Fibroblast of villous mesenchyme (primary cell): ENCODE data around the gene GNLY. TPM values are rescaled to one million over a fixed set of nuclear protein-coding genes. Genes with fewer than 3 reads are reported as not detected.
A peak's percentile ranks its signal among the peaks of the same experiment; 100 is the strongest.

ENCODE experiments used
- DNase-seq: peaks from one replicate; pipeline ENCODE4 v3.0.0-alpha.2; 2010; ENCODE audit warnings: low read depth
- H3K4me3 ChIP-seq: 2 replicates; pipeline ENCODE4 v1.5.1; 2011; ENCODE audit warnings: low read depth, mild to moderate bottlenecking, low read length
- CTCF ChIP-seq: IDR thresholded peaks from 2 replicates; pipeline ENCODE4 v1.5.1; 2012; ENCODE audit warnings: low read depth, mild to moderate bottlenecking, low read length; ENCODE audit not compliant: insufficient read depth
- total RNA-seq: library from RNA; depleted of rRNA; stranded (reverse); fragments of >200 nt; gene quantifications from 2 replicates; pipeline ENCODE4 v1.2.3, GENCODE V29; 2012

The GNLY gene
- total RNA-seq, 1 donor: not detected

DNA sequence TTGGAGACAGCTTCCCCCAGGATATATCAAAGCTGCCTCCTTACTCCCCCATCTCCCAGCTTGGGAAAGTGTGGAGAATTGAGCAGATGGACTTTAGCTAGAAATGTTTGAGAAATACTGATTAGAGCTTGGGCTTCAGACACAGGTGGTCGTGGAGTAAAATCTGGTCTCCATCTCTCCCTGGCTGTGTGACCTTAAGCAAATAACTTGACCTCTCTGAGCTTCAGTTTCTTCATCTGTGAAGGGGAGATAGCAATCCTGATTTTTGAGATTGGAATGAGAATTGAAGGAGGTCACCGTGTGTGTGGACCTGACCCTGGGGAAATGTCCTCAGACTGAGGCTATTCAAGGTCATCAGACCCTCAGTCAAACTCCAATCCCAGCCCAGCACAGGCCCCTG, 3.6 kb downstream of the GNLY start:
- no peak for TF ChIP-seq CTCF
- DNase-seq: no peak
- H3K4me3 ChIP-seq: no peak overlapping the region

DNA sequence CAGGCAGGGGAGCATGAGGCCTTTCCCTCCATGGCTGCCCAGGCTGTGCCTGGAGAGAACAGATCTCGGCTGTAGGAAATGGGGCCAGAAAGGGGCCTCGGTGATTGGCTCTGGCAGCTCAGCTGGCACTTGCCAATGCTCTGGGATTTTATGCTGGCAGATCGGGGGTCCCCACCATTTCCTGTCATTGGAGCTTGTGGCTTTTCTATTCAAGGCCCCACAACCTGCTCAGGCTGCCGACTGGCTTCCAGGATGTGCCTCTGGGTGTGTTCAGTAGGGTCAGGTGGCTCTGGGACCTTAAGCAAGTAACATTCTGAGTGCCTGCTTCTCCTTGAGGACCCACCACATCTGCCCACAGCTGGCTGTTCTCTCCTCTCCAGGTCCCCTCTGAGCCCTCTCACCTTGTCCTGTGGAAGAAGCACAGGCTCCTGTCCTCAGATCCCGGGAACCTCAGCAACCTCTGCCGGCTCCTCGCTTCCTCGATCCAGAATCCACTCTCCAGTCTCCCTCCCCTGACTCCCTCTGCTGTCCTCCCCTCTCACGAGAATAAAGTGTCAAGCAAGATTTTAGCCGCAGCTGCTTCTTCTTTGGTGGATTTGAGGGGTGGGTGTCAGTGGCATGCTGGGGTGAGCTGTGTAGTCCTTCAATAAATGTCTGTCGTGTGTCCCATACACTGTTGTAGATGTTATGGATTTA, 4.2 kb downstream of the GNLY start:
- no peak for DNase-seq
- no peak overlapping the region for H3K4me3 ChIP-seq
- TF ChIP-seq CTCF: no peak

DNA sequence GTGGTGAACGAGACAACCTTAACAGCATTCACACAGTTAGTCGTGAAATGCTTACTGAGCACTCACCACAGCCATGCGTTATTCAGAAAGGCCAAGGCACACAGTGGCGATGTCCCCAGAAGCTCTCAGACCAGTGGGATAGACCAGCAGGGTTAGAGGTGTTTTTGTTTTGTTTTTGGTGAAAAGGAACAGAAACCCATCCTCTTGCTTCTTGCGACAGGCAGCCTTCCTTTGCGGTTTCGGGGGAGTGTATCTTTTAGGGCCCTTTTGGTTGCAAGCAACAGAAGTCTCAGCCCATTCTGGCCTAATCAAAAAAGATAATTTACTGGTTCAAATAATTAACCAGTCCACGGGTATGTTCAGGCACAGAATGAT, 4.7 kb downstream of the GNLY start:
- H3K4me3 ChIP-seq: no peak overlapping the region
- TF ChIP-seq CTCF: no peak
- DNase-seq: no peak

DNA sequence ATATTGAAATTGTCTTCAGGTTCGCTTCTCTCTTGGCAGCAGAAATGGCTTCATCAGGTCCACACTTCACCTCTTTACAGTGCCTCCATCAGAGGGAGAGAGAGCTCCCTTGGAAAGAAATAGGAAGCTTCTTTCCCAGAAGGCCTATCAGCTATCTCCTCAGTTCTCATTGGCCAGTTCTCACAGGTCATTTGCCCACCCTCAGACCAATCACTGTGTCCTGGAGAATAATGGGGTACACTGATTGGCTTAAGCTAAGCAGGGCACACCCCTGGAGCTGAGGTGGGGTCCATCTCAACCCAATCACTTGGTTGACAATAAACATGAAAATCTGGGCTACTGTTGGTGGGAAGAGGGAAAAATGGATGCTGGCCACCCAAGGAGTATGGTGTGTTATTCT, 5.2 kb downstream of the GNLY start:
- no peak for DNase-seq
- TF ChIP-seq CTCF: no peak

GRCh38 chr2:85702172-85702571, 8.0 kb downstream of the GNLY start:
- peak; percentile 68 for DNase-seq
- no peak for TF ChIP-seq CTCF
- no peak overlapping the region for H3K4me3 ChIP-seq

More for the DNA sequence above, 5.2 kb downstream of the GNLY start:
- no peak overlapping the region for H3K4me3 ChIP-seq

DNA sequence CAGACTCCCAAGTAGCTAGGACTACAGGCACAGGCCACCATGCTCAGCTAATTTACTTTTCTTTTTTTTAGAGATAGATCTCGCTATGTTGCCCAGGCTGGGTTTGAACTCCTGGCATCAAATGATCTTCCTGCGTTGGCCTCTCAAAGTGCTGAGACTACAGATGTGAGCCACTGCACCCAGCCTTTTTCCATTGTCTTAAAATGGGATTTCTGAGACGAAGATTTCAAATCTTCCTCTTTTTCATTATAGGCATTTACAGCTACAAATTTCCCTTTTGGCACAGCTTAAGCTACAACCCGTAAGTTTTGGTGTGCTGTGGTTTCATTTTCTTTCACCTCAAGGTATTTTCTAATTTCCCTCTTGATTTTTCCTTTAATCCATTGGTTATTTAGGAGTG, 8.6 kb downstream of the GNLY start:
- no peak overlapping the region for H3K4me3 ChIP-seq
- no peak for TF ChIP-seq CTCF

DNA sequence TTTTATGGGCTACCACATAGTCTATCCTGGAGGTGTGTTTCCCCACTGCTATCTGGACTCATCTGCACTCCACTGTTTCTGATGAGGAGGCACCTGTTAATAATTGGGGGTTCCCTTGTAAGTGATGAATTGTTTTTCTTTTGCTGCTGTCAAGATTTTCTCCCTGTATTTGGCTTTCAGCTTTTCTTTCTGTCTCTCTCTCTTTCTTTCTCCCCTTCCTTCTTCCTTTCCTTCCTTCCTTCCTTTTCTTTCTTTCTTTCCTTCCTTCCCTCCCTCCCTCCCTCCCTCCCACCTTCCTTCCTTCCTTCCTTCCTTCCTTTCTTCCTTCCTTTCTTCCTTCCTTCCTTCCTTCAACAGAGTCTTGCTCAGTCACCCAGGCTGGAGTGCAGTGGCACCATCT, 9.2 kb downstream of the GNLY start:
- no peak for DNase-seq
- TF ChIP-seq CTCF: no peak

More for the DNA sequence above, 8.6 kb downstream of the GNLY start:
- DNase-seq: no peak

More for the DNA sequence above, 9.2 kb downstream of the GNLY start:
- no peak overlapping the region for H3K4me3 ChIP-seq
